HepG2 (cell line): ENCODE measurements around the gene ZNF821.
"Not testable (repeated sequence)": the region's sequence is repeated elsewhere in the genome, so short reads cannot be mapped to it uniquely, and the experiment has no call there.

ENCODE experiments used
- CTCF ChIP-seq: sonication (generic); formaldehyde crosslinking; IDR thresholded peaks from 2 replicates; pipeline ENCODE4 v1.5.0; 2020; ENCODE audit warnings: mild to moderate bottlenecking, missing genetic modification reagents, moderate library complexity
- HOXA7 ChIP-seq: sonication (generic); formaldehyde crosslinking; IDR thresholded peaks from 2 replicates; pipeline ENCODE4 v1.8.1; 2022; ENCODE audit warnings: mild to moderate bottlenecking, missing genetic modification reagents, moderate library complexity
- MAFG ChIP-seq: sonication (generic); formaldehyde crosslinking; IDR thresholded peaks from 2 replicates; pipeline ENCODE4 v1.5.1; 2020; ENCODE audit warnings: mild to moderate bottlenecking, missing genetic modification reagents
- MAZ ChIP-seq, 2 experiments: sonication (generic) in 1 of 2; formaldehyde crosslinking in 1 of 2; IDR thresholded peaks; 2 replicates each; pipeline versions ENCODE4 v1.5.0 to v1.6.1; 2012 to 2020; ENCODE audit warnings: low read depth in 2 of 2, mild to moderate bottlenecking in 2 of 2, borderline replicate concordance in 1 of 2, improper control_type of control experiment in 1 of 2, low read length in 1 of 2, missing genetic modification reagents in 1 of 2, moderate library complexity in 1 of 2
- NFKB2 ChIP-seq: sonication (generic); formaldehyde crosslinking; IDR thresholded peaks from 2 replicates; pipeline ENCODE4 v1.4.0; 2020; ENCODE audit warnings: missing genetic modification reagents, borderline replicate concordance
- NFRKB ChIP-seq: fragments of 450-650 bp; IDR thresholded peaks from 2 replicates; pipeline ENCODE4 v1.6.1; 2017
- NRL ChIP-seq: sonication (generic); formaldehyde crosslinking; IDR thresholded peaks from 2 replicates; pipeline ENCODE4 v1.5.0; 2020; ENCODE audit warnings: missing genetic modification reagents, mild to moderate bottlenecking, moderate library complexity, borderline replicate concordance
- POLR2A ChIP-seq, 2 experiments: IDR thresholded peaks; 2 replicates each; pipeline ENCODE4 v1.6.1; 2011; ENCODE audit warnings: low read depth in 2 of 2, low read length in 2 of 2, mild to moderate bottlenecking in 1 of 2, moderate library complexity in 1 of 2; ENCODE audit not compliant: insufficient read depth in 1 of 2
- POLR2AphosphoS5 ChIP-seq: IDR thresholded peaks from 2 replicates; pipeline ENCODE4 v1.6.1; 2012; ENCODE audit warnings: low read depth, low read length
- REPIN1 ChIP-seq: sonication (generic); formaldehyde crosslinking; IDR thresholded peaks from 2 replicates; pipeline ENCODE4 v1.8.0; 2022; ENCODE audit warnings: missing genetic modification reagents, low read depth, mild to moderate bottlenecking, borderline replicate concordance
- TAF1 ChIP-seq: sonication (generic); formaldehyde crosslinking; IDR thresholded peaks from 2 replicates; pipeline ENCODE4 v1.4.0; 2020; ENCODE audit warnings: missing genetic modification reagents
- ZNF460 ChIP-seq: sonication (generic); formaldehyde crosslinking; IDR thresholded peaks from 2 replicates; pipeline ENCODE4 v1.5.1; 2020; ENCODE audit warnings: missing genetic modification reagents, mild to moderate bottlenecking, borderline replicate concordance
- ZNF607 ChIP-seq: sonication (generic); formaldehyde crosslinking; IDR thresholded peaks from 2 replicates; pipeline ENCODE4 v1.5.1; 2020; ENCODE audit warnings: missing genetic modification reagents, mild to moderate bottlenecking, borderline replicate concordance
- TF ChIP-seq, protein P1 (sequence below): sonication (generic); formaldehyde crosslinking; IDR thresholded peaks from 2 replicates; pipeline ENCODE4 v1.4.0; 2020; ENCODE audit warnings: mild to moderate bottlenecking, missing genetic modification reagents

- TF ChIP-seq, protein P1, sequence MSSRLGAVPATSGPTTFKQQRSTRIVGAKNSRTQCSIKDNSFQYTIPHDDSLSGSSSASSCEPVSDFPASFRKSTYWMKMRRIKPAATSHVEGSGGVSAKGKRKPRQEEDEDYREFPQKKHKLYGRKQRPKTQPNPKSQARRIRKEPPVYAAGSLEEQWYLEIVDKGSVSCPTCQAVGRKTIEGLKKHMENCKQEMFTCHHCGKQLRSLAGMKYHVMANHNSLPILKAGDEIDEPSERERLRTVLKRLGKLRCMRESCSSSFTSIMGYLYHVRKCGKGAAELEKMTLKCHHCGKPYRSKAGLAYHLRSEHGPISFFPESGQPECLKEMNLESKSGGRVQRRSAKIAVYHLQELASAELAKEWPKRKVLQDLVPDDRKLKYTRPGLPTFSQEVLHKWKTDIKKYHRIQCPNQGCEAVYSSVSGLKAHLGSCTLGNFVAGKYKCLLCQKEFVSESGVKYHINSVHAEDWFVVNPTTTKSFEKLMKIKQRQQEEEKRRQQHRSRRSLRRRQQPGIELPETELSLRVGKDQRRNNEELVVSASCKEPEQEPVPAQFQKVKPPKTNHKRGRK (CRISPR knock-in tag) = not testable (repeated sequence)
- not testable (repeated sequence) for TF ChIP-seq REPIN1 (CRISPR knock-in tag); HOXA7; POLR2AphosphoS5; MAFG (CRISPR knock-in tag); POLR2A (IDR thresholded peaks at IDR 0.05; ENCODE audit: insufficient read depth in 1 of 2, low read depth in 2 of 2, low read length in 2 of 2); MAZ (IDR thresholded peaks at IDR 0.05; ENCODE audit: borderline replicate concordance, low read depth, low read length); MAZ (CRISPR knock-in tag; IDR thresholded peaks at IDR 0.05; ENCODE audit: low read depth); TAF1; NFRKB; NFKB2; NRL; ZNF607 (CRISPR knock-in tag); CTCF; ZNF460 (CRISPR knock-in tag)
These were observed 73.8 kb downstream of the ZNF821 start for GRCh38 chr16:71810155-71810530.
